ENCODE data around the gene FER.

Gene FER

GRCh38 chr5:109105631-109106267 is 358.1 kb downstream of the FER start:
- DNase-seq (ENCODE audit: low read depth in 3 of 3, low spot score in 1 of 3): no peak

DNA sequence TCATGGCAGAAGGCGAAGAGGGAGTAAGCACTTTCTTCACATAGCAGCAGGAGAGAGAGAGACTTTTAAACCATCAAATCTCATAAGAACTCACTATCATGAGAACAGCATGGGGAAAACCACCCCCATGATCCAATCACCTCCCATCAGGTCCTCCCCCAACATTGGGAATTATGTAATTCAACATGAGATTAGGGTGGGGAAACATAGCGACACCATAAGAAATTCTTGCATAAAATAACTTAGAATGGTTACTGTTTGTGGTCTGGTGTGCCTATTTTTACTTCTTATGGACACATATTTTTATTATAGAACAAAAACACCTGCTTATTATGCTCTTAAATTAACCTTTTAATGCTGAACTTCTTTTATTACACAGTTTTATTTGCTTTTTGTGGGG is 364.0 kb downstream of the FER start:
- no peak for DNase-seq (ENCODE audit: low read depth in 3 of 3, low spot score in 1 of 3)

DNA sequence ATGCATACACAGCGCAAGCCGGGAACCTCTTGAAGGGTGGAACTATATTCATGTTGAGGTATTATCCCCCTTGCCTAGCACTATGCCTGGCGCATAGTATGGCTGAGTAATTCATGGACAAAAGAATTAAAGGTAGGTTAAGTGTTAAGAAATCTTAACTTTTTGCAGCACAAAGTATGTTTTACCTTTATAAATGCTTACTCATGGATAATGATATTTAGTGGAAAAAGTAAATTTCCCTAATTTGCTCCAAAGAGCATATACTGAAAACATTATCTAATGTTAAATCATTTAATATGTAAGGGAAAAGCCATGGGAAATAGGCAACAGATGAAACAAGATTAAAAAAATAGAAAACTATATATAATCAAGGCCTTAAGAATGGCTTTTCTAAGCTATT is 365.9 kb downstream of the FER start:
- DNase-seq (ENCODE audit: low read depth in 3 of 3, low spot score in 1 of 3): no peak

DNA sequence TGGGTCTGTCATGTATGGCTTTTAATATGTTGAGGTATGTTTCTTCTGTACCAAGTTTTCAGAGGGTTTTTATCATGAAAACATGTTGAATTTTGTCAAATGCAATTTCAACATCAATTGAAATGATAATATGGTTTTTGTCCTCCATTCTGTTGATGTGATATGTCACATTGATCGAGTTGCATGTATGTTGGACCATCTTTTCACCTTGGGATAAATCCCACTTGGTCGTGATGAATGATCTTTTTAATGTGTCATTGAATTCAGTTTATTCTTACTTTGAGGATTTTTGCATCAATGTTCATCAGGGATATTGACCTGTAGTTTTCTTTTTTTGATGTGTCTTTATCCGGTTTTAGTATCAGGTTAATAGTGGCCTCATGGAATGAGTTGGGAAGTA is 373.5 kb downstream of the FER start:
- no peak for DNase-seq (ENCODE audit: low read depth in 3 of 3, low spot score in 1 of 3)

DNA sequence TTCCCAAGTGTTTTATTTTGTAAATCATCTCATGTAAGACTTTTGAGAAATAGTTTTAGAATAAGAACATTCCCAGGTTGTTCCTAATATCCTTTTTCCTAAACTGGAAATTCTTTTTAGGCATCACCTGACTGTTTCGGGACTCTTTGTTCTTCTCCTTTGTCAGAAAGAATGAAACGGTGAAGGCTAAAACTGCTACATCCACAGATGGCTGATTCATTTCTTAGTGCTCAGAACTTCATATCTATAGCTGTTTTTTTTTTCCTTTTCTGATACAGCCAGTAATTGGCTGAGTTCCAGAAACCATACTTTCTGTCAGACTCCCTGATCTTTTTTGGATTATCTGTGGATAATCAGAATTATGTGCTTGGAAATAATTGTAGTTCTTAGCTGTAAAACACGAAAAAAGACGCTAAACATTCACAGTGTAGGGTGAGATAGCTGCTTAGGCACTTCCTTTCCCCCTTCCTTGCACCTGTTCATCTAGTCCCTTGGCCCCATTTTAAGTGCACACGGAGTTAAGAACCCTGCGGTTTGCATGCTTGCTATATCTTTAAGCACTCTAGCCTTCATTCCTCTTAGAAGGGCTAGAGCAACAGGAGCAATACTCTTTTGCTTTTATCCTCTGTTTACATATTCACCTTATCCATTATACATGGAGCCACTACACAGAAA is 378.2 kb downstream of the FER start:
- DNase-seq (ENCODE audit: low read depth in 3 of 3, low spot score in 1 of 3): no peak

GRCh38 chr5:109126481-109126880 is 378.8 kb downstream of the FER start:
- no peak for DNase-seq (ENCODE audit: low read depth in 3 of 3, low spot score in 1 of 3)

- DNase-seq (ENCODE audit: low read depth in 3 of 3, low spot score in 1 of 3): no peak
These were observed 389.2 kb downstream of the FER start for GRCh38 chr5:109136906-109137305.

DNA sequence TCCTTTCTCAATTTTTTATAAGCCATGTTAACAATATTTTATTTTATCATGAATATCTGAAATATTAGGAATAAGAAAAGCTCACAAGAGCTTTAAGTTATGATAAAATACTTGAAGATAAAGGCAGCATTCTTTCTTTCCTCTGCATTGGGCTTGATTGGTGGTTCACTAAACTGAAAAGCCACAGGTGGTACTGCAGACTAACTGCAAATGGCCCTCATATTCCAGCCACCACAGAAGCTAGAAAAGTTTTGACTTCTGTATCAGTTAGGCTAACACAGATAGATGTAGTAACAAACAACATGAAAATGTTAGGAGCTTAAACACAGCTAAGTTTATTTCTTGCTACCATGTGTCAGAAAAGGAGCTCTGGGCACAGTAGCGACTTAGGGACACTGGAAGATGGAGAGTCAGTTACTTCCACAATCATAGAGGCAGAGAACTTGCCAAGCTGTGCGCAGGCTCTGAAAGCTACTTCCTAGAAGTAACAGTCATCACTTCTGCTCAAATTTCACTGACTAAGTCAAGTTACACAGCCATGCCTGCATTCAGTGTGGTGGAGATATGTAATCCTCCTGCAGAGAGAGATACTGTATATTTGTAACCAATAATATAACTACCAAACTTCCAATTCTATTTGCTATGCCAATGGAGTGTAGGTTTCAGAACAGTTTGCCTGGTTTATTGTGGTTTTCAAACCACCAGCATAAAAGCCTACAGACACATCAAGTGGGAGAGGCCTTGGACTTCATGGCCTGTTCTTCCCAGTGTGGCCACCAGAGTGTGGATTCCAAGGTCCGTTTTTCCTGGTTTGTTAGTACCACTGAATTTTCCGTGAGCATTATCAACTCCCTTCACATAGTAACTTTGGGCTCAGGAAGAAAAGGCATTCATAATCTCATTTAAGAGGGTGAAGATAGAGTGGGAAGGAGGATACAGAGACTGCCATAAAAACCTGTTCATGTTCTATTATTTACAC is 393.8 kb downstream of the FER start:
- no peak for DNase-seq (ENCODE audit: low read depth in 3 of 3, low spot score in 1 of 3)

GRCh38 chr5:109143031-109143430 is 395.3 kb downstream of the FER start:
- DNase-seq (ENCODE audit: low read depth in 3 of 3, low spot score in 1 of 3): no peak

DNA sequence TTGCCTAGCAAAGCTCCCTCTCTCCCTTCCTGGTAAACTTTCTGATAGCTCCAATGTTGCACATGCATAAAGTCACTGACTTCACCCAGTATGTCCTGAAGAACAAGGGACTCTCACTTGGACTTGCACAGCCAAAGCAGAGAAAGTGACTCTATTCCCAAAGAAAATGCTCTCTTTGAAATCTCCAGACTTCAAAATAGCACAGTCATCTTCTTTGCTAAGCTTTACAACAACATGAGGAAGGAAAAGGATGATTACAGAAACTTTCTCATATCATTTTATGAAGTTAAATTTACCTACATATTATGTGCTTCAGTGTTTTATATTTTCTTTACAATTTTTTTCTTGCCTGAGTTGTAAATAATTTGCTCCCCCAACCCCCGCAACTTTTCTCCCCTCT is 397.4 kb downstream of the FER start:
- no peak for DNase-seq (ENCODE audit: low read depth in 3 of 3, low spot score in 1 of 3)

DNA sequence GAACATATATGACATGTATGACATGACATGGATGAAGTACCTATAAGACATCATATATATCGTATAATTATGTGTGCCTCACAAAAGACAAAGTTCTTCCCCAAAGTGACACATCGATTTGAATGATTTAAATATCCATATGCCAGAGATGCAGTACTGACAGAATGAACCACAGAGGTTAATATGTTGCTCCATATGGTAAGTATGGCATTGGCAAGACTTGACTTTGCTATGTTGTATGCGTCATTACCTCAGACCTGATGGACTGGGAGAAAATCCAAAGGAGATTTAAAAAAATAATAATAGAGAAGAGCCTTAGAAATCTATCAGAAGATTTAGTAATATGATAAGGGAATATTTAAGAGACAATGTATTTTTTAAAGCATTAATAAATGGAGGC is 398.9 kb downstream of the FER start:
- no peak for DNase-seq (ENCODE audit: low read depth in 3 of 3, low spot score in 1 of 3)

GRCh38 chr5:109152565-109152964 is 404.9 kb downstream of the FER start:
- DNase-seq (ENCODE audit: low read depth in 3 of 3, low spot score in 1 of 3): no peak

GRCh38 chr5:109155625-109156024 is 407.9 kb downstream of the FER start:
- DNase-seq (ENCODE audit: low read depth in 3 of 3, low spot score in 1 of 3): no peak

DNA sequence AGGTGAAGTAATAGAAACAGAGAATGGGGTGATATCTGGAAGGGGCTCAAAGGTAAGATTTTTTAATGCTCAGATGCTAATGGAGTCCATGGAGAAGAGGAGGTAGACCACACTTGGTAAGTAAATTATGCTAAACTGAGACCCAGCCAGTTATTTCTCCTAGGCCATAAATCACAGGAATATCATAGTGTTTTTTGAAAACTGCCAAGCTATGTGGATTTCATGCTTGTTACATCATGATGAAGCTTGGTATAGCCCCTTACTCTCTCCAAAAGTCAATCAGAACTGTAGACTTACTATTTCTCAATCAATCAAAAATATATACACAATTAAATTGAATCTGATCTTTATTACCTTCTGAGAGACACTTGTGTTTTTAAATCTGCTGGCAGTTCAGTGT is 409.2 kb downstream of the FER start:
- DNase-seq (ENCODE audit: low read depth in 3 of 3, low spot score in 1 of 3): no peak

DNA sequence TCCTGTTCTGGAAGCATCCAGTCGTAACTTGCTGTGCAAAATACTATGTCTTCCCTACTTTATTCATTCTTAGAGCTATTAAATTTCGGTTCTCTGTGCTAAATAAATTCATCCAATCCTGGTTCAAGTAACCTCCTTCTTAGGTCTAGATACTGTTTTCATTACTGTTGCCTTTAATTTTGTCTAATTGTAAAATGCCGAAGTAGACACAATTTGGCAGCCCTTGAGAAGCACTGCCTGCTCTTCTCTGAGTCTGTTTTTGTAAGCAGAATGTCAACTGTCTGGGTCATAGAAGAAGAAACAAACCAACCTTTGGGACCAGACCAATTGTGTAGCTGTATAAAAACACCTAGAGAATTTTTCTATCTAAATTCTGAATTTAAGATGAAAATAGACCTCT is 412.8 kb downstream of the FER start:
- no peak for DNase-seq (ENCODE audit: low read depth in 3 of 3, low spot score in 1 of 3)

GRCh38 chr5:109161914-109162683 is 414.4 kb downstream of the FER start:
- DNase-seq (ENCODE audit: low read depth in 3 of 3, low spot score in 1 of 3): no peak

- no peak for DNase-seq (ENCODE audit: low read depth in 3 of 3, low spot score in 1 of 3)
These were observed 415.6 kb downstream of the FER start for GRCh38 chr5:109163336-109163735.

DNA sequence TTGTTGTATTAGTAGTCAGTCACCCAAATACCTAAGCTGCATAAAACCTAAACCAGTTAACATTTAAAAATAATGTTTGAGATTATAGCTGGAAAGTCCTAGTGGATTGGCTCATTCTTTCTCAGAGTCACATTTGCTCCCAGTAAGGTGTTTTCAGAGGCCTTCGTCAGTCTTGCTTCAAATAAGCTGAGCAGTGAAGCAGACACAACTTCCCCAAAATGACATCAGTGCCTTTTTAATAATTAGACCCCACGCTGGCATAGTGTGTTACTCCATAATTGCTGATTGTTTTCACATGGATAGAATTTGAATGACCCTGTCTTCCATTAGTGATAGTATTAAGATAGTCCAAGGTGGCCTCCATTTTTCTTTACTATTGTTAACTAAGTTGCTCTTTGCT is 416.3 kb downstream of the FER start:
- DNase-seq (ENCODE audit: low read depth in 3 of 3, low spot score in 1 of 3): no peak

DNA sequence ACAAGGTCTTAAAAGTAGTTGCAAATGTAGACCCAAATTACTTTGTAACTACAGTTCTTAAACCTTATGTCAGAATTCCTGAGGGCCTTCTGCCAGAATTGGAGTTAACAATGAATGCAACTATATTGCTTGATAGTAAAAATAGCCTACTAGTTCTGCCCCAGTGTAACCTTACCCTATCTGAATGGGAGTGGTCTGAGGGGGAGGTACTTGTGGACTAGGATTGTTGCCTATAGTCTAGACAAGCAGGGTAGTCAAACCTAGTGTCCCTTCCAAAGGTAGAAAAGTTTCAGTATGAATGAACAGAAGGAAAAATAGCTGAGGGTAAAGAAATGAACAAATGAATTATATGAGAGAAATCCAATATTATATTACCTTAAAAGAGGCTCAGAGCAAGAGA is 419.9 kb downstream of the FER start:
- DNase-seq (ENCODE audit: low read depth in 3 of 3, low spot score in 1 of 3): no peak

DNA sequence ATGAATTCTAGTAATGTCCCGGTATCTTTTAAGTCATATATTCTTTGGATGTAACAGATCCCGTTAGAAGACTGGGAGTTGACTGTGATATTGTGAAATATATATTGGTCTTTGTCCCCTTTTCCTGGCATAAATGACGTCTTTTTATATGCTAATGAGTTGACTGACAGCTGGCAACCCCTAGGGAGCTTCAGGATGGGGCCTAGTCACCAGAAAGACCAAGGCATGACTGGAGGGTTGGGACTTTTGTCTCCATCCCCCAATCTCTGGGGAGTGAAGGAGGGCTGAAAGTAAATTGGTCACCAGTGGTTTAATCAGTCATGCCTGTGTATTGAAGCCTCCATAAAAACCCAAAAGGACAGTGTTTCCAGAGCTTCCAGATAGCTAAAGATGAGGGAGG is 420.5 kb downstream of the FER start:
- no peak for DNase-seq (ENCODE audit: low read depth in 3 of 3, low spot score in 1 of 3)

DNA sequence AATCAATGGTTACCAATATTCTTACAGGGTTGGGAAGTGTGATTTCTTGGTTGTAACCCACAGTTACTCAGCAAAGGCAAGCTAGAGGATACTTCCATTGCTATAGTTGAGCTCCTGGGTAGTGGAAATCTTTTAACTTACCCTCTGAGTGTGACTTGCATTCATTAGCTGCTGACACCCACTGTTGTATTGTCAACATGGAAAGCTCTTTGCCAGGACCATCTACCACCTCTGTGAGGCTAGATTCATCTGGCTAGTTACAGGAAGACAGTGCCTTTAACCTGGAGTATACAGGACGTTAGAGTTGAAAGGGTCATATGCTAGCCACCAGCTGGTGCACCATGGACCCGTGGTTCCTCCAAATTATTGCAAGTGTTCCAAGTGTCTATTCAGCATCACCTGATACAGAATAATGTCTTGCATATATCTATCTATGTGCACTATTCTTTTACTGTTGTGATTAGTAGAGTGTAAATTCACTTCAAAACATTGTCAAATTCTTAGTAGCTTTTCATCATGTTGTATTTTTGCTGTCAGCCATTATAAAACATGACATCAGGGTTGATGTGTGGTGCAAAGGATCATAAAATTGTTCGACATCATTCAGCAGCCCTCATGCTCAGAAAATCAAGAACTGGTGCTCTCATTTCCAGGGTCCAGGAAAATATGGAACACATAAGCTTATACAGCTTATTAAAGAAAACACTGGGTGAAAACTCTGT is 423.1 kb downstream of the FER start:
- no peak for DNase-seq (ENCODE audit: low read depth in 3 of 3, low spot score in 1 of 3)

All from stimulated activated CD4-positive, alpha-beta T cell treated with anti-CD3 and anti-CD28 coated beads, TNF-alpha, amount 100 ng/mL, for 1 hour (primary cell).